ENCODE results near the gene GLCE.
"Not testable (repeated sequence)": the region's sequence is repeated elsewhere in the genome, so short reads cannot be mapped to it uniquely, and the experiment has no call there.

GLCE gene

GRCh38 chr15:69298354-69298696 lies 137.9 kb downstream of the GLCE start:
- Histone ChIP-seq H3K27me3 (ENCODE audit: control insufficient read depth, insufficient read depth, low read length) (peaks cover 7% of the 10 kb centered on the region), H3K4me3 (ENCODE audit: low read length) (peak overlapping the region; percentile 66; the same call in 1 of the 2 replicates), H3K4me1 (ENCODE audit: control insufficient read depth, insufficient read depth, low read length) (peaks cover 3% of the 10 kb centered on the region), H3K36me3 (ENCODE audit: control insufficient read depth, insufficient read depth, low read length) (no peaks in the 10 kb centered on the region), H3K9me3 (ENCODE audit: control insufficient read depth, insufficient read depth, low read length) (no peaks in the 10 kb centered on the region), H3K27ac (ENCODE audit: low read length) (no peak overlapping the region)
- WGBS (ENCODE audit: insufficient coverage, insufficient read length): no CpG with 5 or more reads among the region's 15 CpGs
- DNase-seq (ENCODE audit: low read depth, low spot score): no peak

- no CpG with 5 or more reads among the region's 74 CpGs for whole genome bisulfite sequencing (ENCODE audit: insufficient coverage, insufficient read length)
- Histone ChIP-seq H3K9me3 (ENCODE audit: control insufficient read depth, insufficient read depth, low read length) (no peaks in the 10 kb centered on the region), H3K36me3 (ENCODE audit: control insufficient read depth, insufficient read depth, low read length) (no peaks in the 10 kb centered on the region), H3K27ac (ENCODE audit: low read length) (no peak within 1 kb of the TSS), H3K4me1 (ENCODE audit: control insufficient read depth, insufficient read depth, low read length) (peaks cover 3% of the 10 kb centered on the region), H3K27me3 (ENCODE audit: control insufficient read depth, insufficient read depth, low read length) (peaks cover 7% of the 10 kb centered on the region), H3K4me3 (ENCODE audit: low read length) (peak within 1 kb of the TSS; percentile 66)
- peak; percentile 35 for DNase-seq (ENCODE audit: low read depth, low spot score)
Observed at GRCh38 chr15:69298697-69299441, 138.4 kb downstream of the GLCE start, which contains the start of gene PAQR5. TSS of gene PAQR5 (plus strand) at chr15:69298912. CDS start at chr15:69360081, 61,169 bp downstream.

- Histone ChIP-seq H3K27ac (ENCODE audit: low read length) (no peak overlapping the region), H3K36me3 (ENCODE audit: control insufficient read depth, insufficient read depth, low read length) (no peaks in the 10 kb centered on the region), H3K4me1 (ENCODE audit: control insufficient read depth, insufficient read depth, low read length) (peaks cover 3% of the 10 kb centered on the region), H3K4me3 (ENCODE audit: low read length) (peak overlapping the region; percentile 66), H3K9me3 (ENCODE audit: control insufficient read depth, insufficient read depth, low read length) (no peaks in the 10 kb centered on the region), H3K27me3 (ENCODE audit: control insufficient read depth, insufficient read depth, low read length) (peaks cover 7% of the 10 kb centered on the region)
- no peak for DNase-seq (ENCODE audit: low read depth, low spot score)
- WGBS (ENCODE audit: insufficient coverage, insufficient read length): no CpG with 5 or more reads among the region's 16 CpGs
Observed at GRCh38 chr15:69299451-69299886, 139.0 kb downstream of the GLCE start.

GRCh38 chr15:69299943-69300588 lies 139.6 kb downstream of the GLCE start:
- Histone ChIP-seq H3K9me3 (ENCODE audit: control insufficient read depth, insufficient read depth, low read length) (no peaks in the 10 kb centered on the region), H3K4me3 (ENCODE audit: low read length) (no peak overlapping the region; the same call in 1 of the 2 replicates), H3K27me3 (ENCODE audit: control insufficient read depth, insufficient read depth, low read length) (peaks cover 7% of the 10 kb centered on the region), H3K27ac (ENCODE audit: low read length) (no peak overlapping the region), H3K4me1 (ENCODE audit: control insufficient read depth, insufficient read depth, low read length) (peaks cover 3% of the 10 kb centered on the region), H3K36me3 (ENCODE audit: control insufficient read depth, insufficient read depth, low read length) (no peaks in the 10 kb centered on the region)
- no CpG with 5 or more reads among the region's 9 CpGs for WGBS (ENCODE audit: insufficient coverage, insufficient read length)
- no peak for DNase-seq (ENCODE audit: low read depth, low spot score)

- H3K27me3 ChIP-seq (ENCODE audit: control insufficient read depth, insufficient read depth, low read length); H3K9me3 ChIP-seq (ENCODE audit: control insufficient read depth, insufficient read depth, low read length); DNase-seq (ENCODE audit: low read depth, low spot score); H3K27ac ChIP-seq (ENCODE audit: low read length); H3K4me1 ChIP-seq (ENCODE audit: control insufficient read depth, insufficient read depth, low read length); H3K4me3 ChIP-seq (ENCODE audit: low read length); H3K36me3 ChIP-seq (ENCODE audit: control insufficient read depth, insufficient read depth, low read length): not testable (repeated sequence)
- WGBS (ENCODE audit: insufficient coverage, insufficient read length): no CpG with 5 or more reads among the region's 8 CpGs
Observed at GRCh38 chr15:69301101-69301500, 140.7 kb downstream of the GLCE start.

GRCh38 chr15:69302087-69302486 lies 141.7 kb downstream of the GLCE start:
- H3K4me1 ChIP-seq (ENCODE audit: control insufficient read depth, insufficient read depth, low read length); H3K27me3 ChIP-seq (ENCODE audit: control insufficient read depth, insufficient read depth, low read length); H3K4me3 ChIP-seq (ENCODE audit: low read length); H3K27ac ChIP-seq (ENCODE audit: low read length); H3K36me3 ChIP-seq (ENCODE audit: control insufficient read depth, insufficient read depth, low read length); DNase-seq (ENCODE audit: low read depth, low spot score); H3K9me3 ChIP-seq (ENCODE audit: control insufficient read depth, insufficient read depth, low read length): not testable (repeated sequence)
- WGBS (ENCODE audit: insufficient coverage, insufficient read length): no CpG with 5 or more reads among the region's 6 CpGs

- peaks cover 5% of the 10 kb centered on the region for H3K4me1 ChIP-seq (ENCODE audit: control insufficient read depth, insufficient read depth, low read length)
- no CpG with 5 or more reads among the region's 3 CpGs for WGBS (ENCODE audit: insufficient coverage, insufficient read length)
- H3K27me3 ChIP-seq (ENCODE audit: control insufficient read depth, insufficient read depth, low read length): peaks cover 7% of the 10 kb centered on the region
- no peak overlapping the region for H3K4me3 ChIP-seq (ENCODE audit: low read length)
- H3K36me3 ChIP-seq (ENCODE audit: control insufficient read depth, insufficient read depth, low read length): no peaks in the 10 kb centered on the region
- no peaks in the 10 kb centered on the region for H3K9me3 ChIP-seq (ENCODE audit: control insufficient read depth, insufficient read depth, low read length)
- DNase-seq (ENCODE audit: low read depth, low spot score): no peak
- H3K27ac ChIP-seq (ENCODE audit: low read length): no peak overlapping the region
Observed at GRCh38 chr15:69302929-69303328, 142.5 kb downstream of the GLCE start.

- Histone ChIP-seq H3K27me3 (ENCODE audit: control insufficient read depth, insufficient read depth, low read length) (peaks cover 7% of the 10 kb centered on the region), H3K9me3 (ENCODE audit: control insufficient read depth, insufficient read depth, low read length) (no peaks in the 10 kb centered on the region), H3K36me3 (ENCODE audit: control insufficient read depth, insufficient read depth, low read length) (no peaks in the 10 kb centered on the region), H3K4me3 (ENCODE audit: low read length) (no peak overlapping the region), H3K27ac (ENCODE audit: low read length) (no peak overlapping the region), H3K4me1 (ENCODE audit: control insufficient read depth, insufficient read depth, low read length) (peaks cover 5% of the 10 kb centered on the region)
- no CpG with 5 or more reads among the region's 6 CpGs for WGBS (ENCODE audit: insufficient coverage, insufficient read length)
- DNase-seq (ENCODE audit: low read depth, low spot score): no peak
Observed at GRCh38 chr15:69303337-69304181, 143.1 kb downstream of the GLCE start.

- Histone ChIP-seq H3K4me3 (ENCODE audit: low read length) (no peak overlapping the region), H3K4me1 (ENCODE audit: control insufficient read depth, insufficient read depth, low read length) (peaks cover 5% of the 10 kb centered on the region), H3K36me3 (ENCODE audit: control insufficient read depth, insufficient read depth, low read length) (no peaks in the 10 kb centered on the region), H3K27me3 (ENCODE audit: control insufficient read depth, insufficient read depth, low read length) (peaks cover 7% of the 10 kb centered on the region), H3K27ac (ENCODE audit: low read length) (no peak overlapping the region), H3K9me3 (ENCODE audit: control insufficient read depth, insufficient read depth, low read length) (no peaks in the 10 kb centered on the region)
- no CpG with 5 or more reads among the region's 5 CpGs for WGBS (ENCODE audit: insufficient coverage, insufficient read length)
- no peak for DNase-seq (ENCODE audit: low read depth, low spot score)
Observed at GRCh38 chr15:69304182-69304545, 143.7 kb downstream of the GLCE start.

- Histone ChIP-seq H3K4me3 (ENCODE audit: low read length) (no peak overlapping the region), H3K27me3 (ENCODE audit: control insufficient read depth, insufficient read depth, low read length) (no peaks in the 10 kb centered on the region), H3K4me1 (ENCODE audit: control insufficient read depth, insufficient read depth, low read length) (peaks cover 1% of the 10 kb centered on the region; the same call in 1 of the 2 replicates), H3K9me3 (ENCODE audit: control insufficient read depth, insufficient read depth, low read length) (no peaks in the 10 kb centered on the region), H3K36me3 (ENCODE audit: control insufficient read depth, insufficient read depth, low read length) (no peaks in the 10 kb centered on the region), H3K27ac (ENCODE audit: low read length) (no peak overlapping the region)
- no CpG with 5 or more reads among the region's 20 CpGs for WGBS (ENCODE audit: insufficient coverage, insufficient read length)
- DNase-seq (ENCODE audit: low read depth, low spot score): no peak
Observed at GRCh38 chr15:69305204-69305931, 144.9 kb downstream of the GLCE start.

All from iPS DF 6.9 (cell line).